ENCODE results near the gene CLDN4.
"Not testable (repeated sequence)": the region's sequence is repeated elsewhere in the genome, so short reads cannot be mapped to it uniquely, and the experiment has no call there.

CLDN4 gene

GRCh38 chr7:73841689-73842066, 10.9 kb downstream of the CLDN4 start:
- H3K27me3 Mint-ChIP-seq, result peaks cover 0 to 17% of the 10 kb centered on the region in 2 donors
- no peaks in the 10 kb centered on the region for H3K9me3 Mint-ChIP-seq
- DNase-seq (no peak), ATAC-seq (replicated peaks) (no peak)
- H3K4me3 Mint-ChIP-seq, result peak overlapping the region; percentile 79 to 80
- no peak overlapping the region for H3K27ac Mint-ChIP-seq
- H3K36me3 Mint-ChIP-seq (ENCODE audit: insufficient read depth), result peaks cover 3% of the 10 kb centered on the region
- H3K4me1 Mint-ChIP-seq (ENCODE audit: low read depth in 2 of 2), result peaks cover 0 to 6% of the 10 kb centered on the region in 2 donors

DNA sequence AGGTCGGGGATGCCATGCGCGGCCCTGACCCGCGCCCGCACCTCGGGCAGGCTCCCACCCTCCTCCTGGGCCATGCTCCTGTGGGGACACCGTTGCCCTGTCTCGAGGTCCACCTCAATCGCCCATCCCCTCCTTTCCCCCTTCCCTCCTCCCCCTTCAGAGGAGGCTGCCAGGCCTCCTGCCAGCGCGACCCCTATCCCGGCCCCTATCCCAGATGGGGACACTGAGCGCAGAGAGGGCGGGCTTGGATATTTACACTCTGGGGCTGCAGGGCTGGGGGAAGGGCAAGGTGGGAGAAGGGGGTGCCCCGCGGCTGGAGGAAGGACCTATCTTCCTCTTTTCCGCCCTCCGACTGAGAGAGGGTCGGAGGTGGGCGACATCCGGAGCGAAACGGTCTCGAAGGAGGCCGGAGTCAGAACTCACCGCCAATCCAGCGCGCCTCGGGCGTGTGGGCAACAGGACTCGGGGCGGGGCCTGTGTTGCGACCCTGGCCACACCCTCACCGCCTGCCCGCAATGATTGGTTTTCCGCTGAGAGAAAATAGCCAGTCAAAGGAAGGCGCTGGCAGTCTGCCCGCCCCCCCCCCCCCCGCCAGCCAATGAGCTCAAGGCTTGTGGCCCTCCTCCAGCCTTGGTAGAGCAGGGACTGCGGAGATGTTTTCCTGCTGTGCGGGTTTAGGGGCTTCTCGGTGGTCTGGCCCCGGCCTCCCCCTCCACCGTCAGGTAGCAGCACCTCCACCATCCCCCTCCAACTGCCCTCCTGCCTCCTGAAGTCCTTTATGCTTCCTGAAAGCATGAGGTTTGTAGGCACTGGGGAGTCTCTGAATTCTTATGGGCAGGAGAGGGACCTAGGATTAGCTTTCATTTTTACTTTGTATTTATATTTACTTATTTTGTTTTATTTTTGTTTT, 11.5 kb downstream of the CLDN4 start, which contains the start of gene METTL27:
Gene METTL27, minus strand, starts transcription at position 450 of the 910 bp plus-strand sequence. Its CDS starts 376 bp downstream, at position 74.
- peaks cover 0 to 17% of the 10 kb centered on the region in 2 donors for H3K27me3 Mint-ChIP-seq
- ATAC-seq (replicated peaks) (peak; percentile 99), DNase-seq (peak; percentile 81 to 84 (median 83))
- H3K4me1 Mint-ChIP-seq (ENCODE audit: low read depth in 2 of 2), result peaks cover 0 to 6% of the 10 kb centered on the region in 2 donors
- H3K4me3 Mint-ChIP-seq, result peak within 1 kb of the TSS; percentile 79 to 80
- no peaks in the 10 kb centered on the region for H3K9me3 Mint-ChIP-seq
- H3K36me3 Mint-ChIP-seq (ENCODE audit: insufficient read depth), result peaks cover 3% of the 10 kb centered on the region
- peak within 1 kb of the TSS in 1 of 2 donors; percentile 63 for H3K27ac Mint-ChIP-seq

DNA sequence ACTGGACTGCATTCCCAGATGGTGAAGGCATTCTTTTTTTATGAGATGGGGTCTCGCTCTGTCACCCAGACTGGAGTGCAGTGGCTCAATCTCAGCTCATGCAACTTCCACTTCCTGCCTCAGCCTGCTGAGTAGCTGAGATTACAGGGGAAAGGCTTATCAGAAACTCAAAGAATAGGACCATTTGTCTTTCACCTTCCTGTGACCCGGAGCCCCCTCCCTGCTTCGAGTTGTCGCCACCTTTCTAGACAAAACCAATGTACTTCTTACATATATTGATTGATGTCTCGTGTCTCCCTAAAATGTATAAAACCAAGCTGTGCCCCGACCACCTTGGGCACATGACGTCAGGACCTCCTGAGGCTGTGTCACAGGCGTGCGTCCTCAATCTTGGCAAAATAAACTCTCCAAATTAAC, 13.3 kb downstream of the CLDN4 start:
- no peak for ATAC-seq (replicated peaks)
- H3K4me1 Mint-ChIP-seq (ENCODE audit: low read depth in 2 of 2), result peaks cover 0 to 5% of the 10 kb centered on the region in 2 donors
- H3K36me3 Mint-ChIP-seq (ENCODE audit: insufficient read depth), result peaks cover 5% of the 10 kb centered on the region
- no peak overlapping the region for H3K27ac Mint-ChIP-seq
- H3K9me3 Mint-ChIP-seq, result no peaks in the 10 kb centered on the region
- no peak for DNase-seq
- H3K4me3 Mint-ChIP-seq, result no peak overlapping the region
- H3K27me3 Mint-ChIP-seq, result peaks cover 0 to 16% of the 10 kb centered on the region in 2 donors

GRCh38 chr7:73844848-73845460, 14.2 kb downstream of the CLDN4 start:
- H3K36me3 Mint-ChIP-seq (ENCODE audit: insufficient read depth), result peaks cover 3% of the 10 kb centered on the region
- peaks cover 5 to 16% of the 10 kb centered on the region in 2 donors for H3K27me3 Mint-ChIP-seq
- no peak overlapping the region for H3K27ac Mint-ChIP-seq
- no peak for ATAC-seq (replicated peaks)
- no peak for DNase-seq
- H3K4me1 Mint-ChIP-seq (ENCODE audit: low read depth in 2 of 2), result peaks cover 0 to 5% of the 10 kb centered on the region in 2 donors
- no peak overlapping the region for H3K4me3 Mint-ChIP-seq
- no peaks in the 10 kb centered on the region for H3K9me3 Mint-ChIP-seq

GRCh38 chr7:73845701-73846195, 15.0 kb downstream of the CLDN4 start:
- not testable (repeated sequence) for DNase-seq; ATAC-seq (replicated peaks); H3K27ac Mint-ChIP-seq; H3K36me3 Mint-ChIP-seq (ENCODE audit: insufficient read depth); H3K4me3 Mint-ChIP-seq; H3K4me1 Mint-ChIP-seq (ENCODE audit: low read depth in 2 of 2); H3K9me3 Mint-ChIP-seq
- peaks cover 5 to 21% of the 10 kb centered on the region in 2 donors for H3K27me3 Mint-ChIP-seq

DNA sequence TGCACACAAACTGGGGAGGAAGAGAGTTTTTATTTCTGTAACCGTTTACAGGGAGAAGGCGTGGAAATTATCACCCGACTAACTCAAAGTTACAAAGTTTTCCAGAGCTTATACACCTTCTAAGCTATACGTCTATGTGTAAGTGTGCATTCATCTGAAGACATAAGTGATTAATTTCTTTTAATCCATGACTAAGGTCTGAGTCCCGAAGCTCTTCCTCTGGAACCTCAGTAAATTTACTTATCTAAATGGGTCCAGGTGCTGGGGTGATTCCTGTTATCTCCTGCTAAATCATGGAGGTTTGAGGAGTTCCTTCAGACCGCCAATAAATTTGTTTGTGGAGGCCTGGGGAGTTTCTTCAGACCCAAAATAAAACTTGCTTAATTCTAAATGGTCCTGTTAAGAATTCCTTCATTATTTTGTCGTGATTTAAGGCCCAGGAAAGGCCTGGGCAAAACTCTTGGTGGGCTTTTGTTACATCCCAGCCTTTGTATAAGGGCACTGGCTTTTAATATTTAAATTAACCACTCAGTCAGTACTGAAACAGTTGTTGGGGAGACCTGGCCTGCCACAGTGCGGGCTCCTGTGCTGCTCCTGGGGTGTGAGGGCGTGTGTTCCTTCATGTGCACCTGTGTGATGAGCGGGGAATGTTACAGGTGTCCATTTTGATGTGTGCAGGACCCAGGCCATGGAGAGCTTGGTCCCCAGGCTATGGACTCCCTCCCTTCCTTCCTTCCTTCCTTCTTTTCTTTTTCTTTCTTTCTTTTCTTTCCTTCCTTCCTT, 17.3 kb downstream of the CLDN4 start:
- DNase-seq, result no peak
- no peak overlapping the region for H3K27ac Mint-ChIP-seq
- no peak for ATAC-seq (replicated peaks)
- peaks cover 0 to 6% of the 10 kb centered on the region in 2 donors for H3K4me1 Mint-ChIP-seq (ENCODE audit: low read depth in 2 of 2)
- H3K9me3 Mint-ChIP-seq, result no peaks in the 10 kb centered on the region
- peaks cover 18 to 36% of the 10 kb centered on the region in 2 donors for H3K27me3 Mint-ChIP-seq
- peaks cover 3% of the 10 kb centered on the region for H3K36me3 Mint-ChIP-seq (ENCODE audit: insufficient read depth)
- no peak overlapping the region for H3K4me3 Mint-ChIP-seq

DNA sequence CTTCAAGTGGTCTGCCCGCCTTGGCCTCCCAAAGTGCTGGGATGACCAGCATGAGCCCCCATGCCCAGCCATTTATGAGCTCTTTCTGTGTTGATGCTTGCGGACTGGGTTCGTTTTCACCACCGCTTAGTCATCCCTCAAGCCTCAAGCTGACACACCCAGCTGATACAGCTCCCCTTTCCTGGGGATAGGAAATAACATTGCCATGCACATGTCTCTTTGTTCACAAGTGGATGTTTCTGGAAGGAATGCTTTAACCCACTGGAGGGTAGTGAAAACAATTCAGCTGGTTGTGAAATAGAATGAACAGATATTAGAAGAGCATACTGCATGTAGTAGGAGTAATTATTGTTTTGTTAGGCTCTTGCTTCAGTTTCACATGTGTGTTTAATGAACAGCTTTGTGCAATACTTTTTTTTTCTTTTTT, 20.0 kb downstream of the CLDN4 start:
- Mint-ChIP-seq H3K9me3 (no peaks in the 10 kb centered on the region), H3K27me3 (peaks cover 30 to 56% of the 10 kb centered on the region in 2 donors), H3K4me3 (no peak overlapping the region), H3K4me1 (ENCODE audit: low read depth in 2 of 2) (peaks cover 4 to 10% of the 10 kb centered on the region in 2 donors), H3K27ac (no peak overlapping the region), H3K36me3 (ENCODE audit: insufficient read depth) (peaks cover 3% of the 10 kb centered on the region)
- no peak for DNase-seq
- no peak for ATAC-seq (replicated peaks)

GRCh38 chr7:73851410-73852338, 20.9 kb downstream of the CLDN4 start:
- DNase-seq (no peak), ATAC-seq (replicated peaks) (peak; percentile 73)
- peaks cover 3% of the 10 kb centered on the region for H3K36me3 Mint-ChIP-seq (ENCODE audit: insufficient read depth)
- H3K4me1 Mint-ChIP-seq (ENCODE audit: low read depth in 2 of 2), result peaks cover 4 to 14% of the 10 kb centered on the region in 2 donors
- no peaks in the 10 kb centered on the region for H3K9me3 Mint-ChIP-seq
- H3K27me3 Mint-ChIP-seq, result peaks cover 33 to 61% of the 10 kb centered on the region in 2 donors
- H3K27ac Mint-ChIP-seq, result no peak overlapping the region
- no peak overlapping the region for H3K4me3 Mint-ChIP-seq

DNA sequence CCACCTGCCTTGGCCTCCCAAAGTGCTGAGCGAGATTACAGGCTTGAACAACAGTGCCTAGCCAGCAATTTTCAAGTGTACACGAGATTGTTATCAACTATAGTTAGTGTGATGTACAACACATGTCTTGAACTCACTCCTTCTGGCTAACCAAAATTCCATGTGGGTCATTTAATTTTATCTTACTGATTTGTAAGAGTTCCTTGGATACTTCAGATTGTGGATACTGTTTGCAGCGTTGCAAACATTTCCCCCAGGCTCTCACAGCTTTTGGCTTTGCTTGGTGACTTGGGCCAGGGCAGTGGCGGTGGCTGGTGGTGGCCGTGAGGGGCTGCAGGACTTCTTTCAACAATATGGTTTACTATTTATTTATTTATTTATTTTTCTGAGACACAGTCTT, 21.7 kb downstream of the CLDN4 start:
- Mint-ChIP-seq H3K4me1 (ENCODE audit: low read depth in 2 of 2) (peaks cover 4 to 14% of the 10 kb centered on the region in 2 donors), H3K27me3 (peaks cover 37 to 70% of the 10 kb centered on the region in 2 donors), H3K27ac (no peak overlapping the region), H3K4me3 (no peak overlapping the region), H3K36me3 (ENCODE audit: insufficient read depth) (peaks cover 3% of the 10 kb centered on the region), H3K9me3 (no peaks in the 10 kb centered on the region)
- DNase-seq (no peak), ATAC-seq (replicated peaks) (no peak)

- DNase-seq (no peak), ATAC-seq (replicated peaks) (no peak)
- H3K27me3 Mint-ChIP-seq, result peaks cover 31 to 58% of the 10 kb centered on the region in 2 donors
- no peaks in the 10 kb centered on the region for H3K9me3 Mint-ChIP-seq
- H3K27ac Mint-ChIP-seq, result peak overlapping the region in 1 of 2 donors; percentile 41
- no peaks in the 10 kb centered on the region for H3K36me3 Mint-ChIP-seq (ENCODE audit: insufficient read depth)
- H3K4me3 Mint-ChIP-seq, result peak overlapping the region; percentile 74 to 75
- H3K4me1 Mint-ChIP-seq (ENCODE audit: low read depth in 2 of 2), result peaks cover 4 to 8% of the 10 kb centered on the region in 2 donors
Observed at GRCh38 chr7:73856941-73857340, 26.1 kb downstream of the CLDN4 start.

- H3K27ac Mint-ChIP-seq, result no peak overlapping the region
- H3K27me3 Mint-ChIP-seq, result peaks cover 20 to 45% of the 10 kb centered on the region in 2 donors
- no peaks in the 10 kb centered on the region for H3K36me3 Mint-ChIP-seq (ENCODE audit: insufficient read depth)
Observed at GRCh38 chr7:73858807-73859206, 28.0 kb downstream of the CLDN4 start.

GRCh38 chr7:73860859-73861258, 30.1 kb downstream of the CLDN4 start, which contains the start of gene TMEM270:
Gene TMEM270, plus strand, starts transcription at chr7:73861159. Its CDS starts 36 bp downstream, at chr7:73861195.
- Mint-ChIP-seq H3K27ac (no peak within 1 kb of the TSS), H3K9me3 (no peaks in the 10 kb centered on the region), H3K4me1 (ENCODE audit: low read depth in 2 of 2) (peaks cover 0 to 3% of the 10 kb centered on the region in 2 donors), H3K27me3 (peaks cover 13 to 32% of the 10 kb centered on the region in 2 donors), H3K36me3 (ENCODE audit: insufficient read depth) (no peaks in the 10 kb centered on the region), H3K4me3 (no peak within 1 kb of the TSS)
- DNase-seq (no peak), ATAC-seq (replicated peaks) (no peak)

More at GRCh38 chr7:73858807-73859206, 28.0 kb downstream of the CLDN4 start:
- no peak for DNase-seq
- H3K4me1 Mint-ChIP-seq (ENCODE audit: low read depth in 2 of 2), result peaks cover 4 to 8% of the 10 kb centered on the region in 2 donors
- no peak overlapping the region for H3K4me3 Mint-ChIP-seq
- no peak for ATAC-seq (replicated peaks)
- no peaks in the 10 kb centered on the region for H3K9me3 Mint-ChIP-seq

Data from effector memory CD8-positive, alpha-beta T cell (primary cell).